A549 (cell line): ENCODE data around the gene CCDC117. TPM values are rescaled to one million over a fixed set of nuclear protein-coding genes. Genes with fewer than 3 reads are reported as not detected.

Source experiments
- ATAC-seq, 2 experiments: fragments of 200-7000 bp in 1 of 2; fragments of >200 bp in 1 of 2; cut with Nextera tagmentation in 1 of 2; cut with Tn5 transposase in 1 of 2; 3 replicates each; pipeline versions ENCODE4 v1.8.0 to v1.9.1; 2018 to 2020; ENCODE audit warnings: mild to moderate bottlenecking in 1 of 2, moderate library complexity in 1 of 2
- CTCF ChIA-PET: fragments of 300-600 bp; sonication (Branson Sonifier 250); formaldehyde crosslinking; extraction: SDS; loops from one replicate; lab custom pipeline; 2021; ENCODE audit warnings: antibody characterized with exemption, inconsistent platforms; lab: Yijun Ruan, JAX
- POLR2A ChIA-PET: fragments of 350-600 bp; formaldehyde crosslinking; extraction: SDS; loops from one replicate; lab custom pipeline; 2021; ENCODE audit warnings: antibody characterized with exemption, inconsistent platforms; lab: Yijun Ruan, JAX
- DNase-seq, 2 experiments: peaks; one replicate each; pipeline versions ENCODE4 v3.0.0 to v3.0.0-alpha.2; 2011 to 2016; ENCODE audit warnings: low read depth in 1 of 2, low spot score in 1 of 2
- FAIRE-seq: peaks from 2 replicates; lab custom pipeline; 2011; peaks lifted over from hg19 to GRCh38; lab: Jason Lieb, UNC
- H3K27ac ChIP-seq, 2 experiments: fragments of >200 bp; sonication (Bioruptor Twin); formaldehyde crosslinking; 3 replicates each; pipeline ENCODE4 v1.5.1; 2016 to 2017
- H3K4me1 ChIP-seq: fragments of >200 bp; sonication (Bioruptor Twin); formaldehyde crosslinking; 3 replicates; pipeline ENCODE4 v1.6.1; 2016
- H3K4me2 ChIP-seq: fragments of >200 bp; sonication (Bioruptor Twin); formaldehyde crosslinking; 3 replicates; pipeline ENCODE4 v1.6.1; 2016
- H3K4me3 ChIP-seq: fragments of >200 bp; sonication (Bioruptor Twin); formaldehyde crosslinking; 3 replicates; pipeline ENCODE4 v1.5.1; 2016
- H3K9me3 ChIP-seq: fragments of >200 bp; sonication (Bioruptor Twin); formaldehyde crosslinking; 3 replicates; pipeline ENCODE4 v1.6.1; 2016
- BHLHE40 ChIP-seq: IDR thresholded peaks from 2 replicates; pipeline ENCODE4 v1.6.1; 2012; ENCODE audit warnings: low read depth, low read length, inconsistent platforms
- CBX8 ChIP-seq: fragments of 200-600 bp; sonication (generic); IDR thresholded peaks from 2 replicates; pipeline ENCODE4 v1.6.1; 2016
- CHD2 ChIP-seq: fragments of 150-350 bp; IDR thresholded peaks from 2 replicates; pipeline ENCODE4 v1.6.1; 2014; ENCODE audit warnings: low read length; ENCODE audit not compliant: partially characterized antibody
- CHD4 ChIP-seq: fragments of 200-600 bp; sonication (generic); IDR thresholded peaks from 2 replicates; pipeline ENCODE4 v1.6.1; 2016; ENCODE audit warnings: antibody characterized with exemption, mild to moderate bottlenecking, borderline replicate concordance
- ELK1 ChIP-seq: fragments of 150-350 bp; IDR thresholded peaks from 2 replicates; pipeline ENCODE4 v1.6.1; 2014; ENCODE audit warnings: low read depth, mild to moderate bottlenecking, low read length
- EP300 ChIP-seq, 2 experiments: fragments of >200 bp; sonication (Bioruptor Twin); formaldehyde crosslinking; IDR thresholded peaks; 2 replicates in 1 of 2; 3 replicates in 1 of 2; pipeline ENCODE4 v1.6.1; 2016 to 2017
- ESRRA ChIP-seq: fragments of 150-350 bp; IDR thresholded peaks from 2 replicates; pipeline ENCODE4 v1.6.1; 2014; ENCODE audit warnings: mild to moderate bottlenecking, low read length, borderline replicate concordance
- FOSL2 ChIP-seq, 2 experiments: fragments of 450-650 bp in 1 of 2; fragments of >200 bp in 1 of 2; sonication (Bioruptor Twin) in 1 of 2; formaldehyde crosslinking; IDR thresholded peaks; 2 replicates each; pipeline versions ENCODE4 v1.5.0 to v1.6.1; 2016 to 2020; ENCODE audit warnings: mild to moderate bottlenecking in 1 of 2, moderate library complexity in 1 of 2
- FOXS1 ChIP-seq: fragments of 250-450 bp; sonication (Bioruptor Pico); IDR thresholded peaks from 2 replicates; pipeline ENCODE4 v1.5.0; 2020; ENCODE audit warnings: mild to moderate bottlenecking, moderate library complexity
- HDAC2 ChIP-seq: fragments of 200-600 bp; sonication (generic); IDR thresholded peaks from 2 replicates; pipeline ENCODE4 v1.6.1; 2016
- HMGXB4 ChIP-seq: fragments of 250-450 bp; sonication (Bioruptor Pico); IDR thresholded peaks from 2 replicates; pipeline ENCODE4 v1.5.0; 2021; ENCODE audit warnings: mild to moderate bottlenecking, moderate library complexity, borderline replicate concordance
- HOXA7 ChIP-seq: fragments of 250-450 bp; sonication (Bioruptor Pico); IDR thresholded peaks from 2 replicates; pipeline ENCODE4 v1.5.0; 2020; ENCODE audit warnings: mild to moderate bottlenecking, moderate library complexity
- JUNB ChIP-seq: fragments of >200 bp; sonication (Bioruptor Twin); formaldehyde crosslinking; IDR thresholded peaks from 2 replicates; pipeline ENCODE4 v1.6.1; 2016
- MAX ChIP-seq: IDR thresholded peaks from 2 replicates; pipeline ENCODE4 v1.6.1; 2012
- NFE2L2 ChIP-seq: fragments of 150-350 bp; conservative IDR thresholded peaks from 2 replicates; pipeline ENCODE4 v1.6.1; 2014; ENCODE audit warnings: low read length
- PBX3 ChIP-seq: IDR thresholded peaks from 2 replicates; pipeline ENCODE4 v1.6.1; 2012
- PHF8 ChIP-seq: fragments of 200-600 bp; sonication (generic); IDR thresholded peaks from 2 replicates; pipeline ENCODE4 v1.6.1; 2016; ENCODE audit warnings: low read depth, mild to moderate bottlenecking, antibody characterized with exemption, moderate library complexity, borderline replicate concordance
- POLR2A ChIP-seq: IDR thresholded peaks from 2 replicates; pipeline ENCODE4 v1.6.1; 2012; ENCODE audit warnings: mild to moderate bottlenecking, low read length
- RAD21 ChIP-seq, 2 experiments: fragments of >200 bp in 1 of 2; sonication (Bioruptor Twin) in 1 of 2; formaldehyde crosslinking in 1 of 2; IDR thresholded peaks in 1 of 2; conservative IDR thresholded peaks in 1 of 2; 2 replicates in 1 of 2; 3 replicates in 1 of 2; pipeline ENCODE4 v1.6.1; 2012 to 2018; ENCODE audit warnings: inconsistent platforms in 1 of 2
- RARB ChIP-seq: fragments of 250-450 bp; sonication (Bioruptor Pico); IDR thresholded peaks from 2 replicates; pipeline ENCODE4 v1.8.0; 2021; ENCODE audit warnings: mild to moderate bottlenecking, moderate library complexity
- RCOR1 ChIP-seq: fragments of 150-350 bp; IDR thresholded peaks from 2 replicates; pipeline ENCODE4 v1.6.1; 2014; ENCODE audit warnings: antibody characterized with exemption, low read length, low read depth
- RNF2 ChIP-seq: fragments of 200-600 bp; sonication (generic); IDR thresholded peaks from 2 replicates; pipeline ENCODE4 v1.6.1; 2016; ENCODE audit warnings: low read depth, mild to moderate bottlenecking, antibody characterized with exemption, moderate library complexity, borderline replicate concordance
- SMC3 ChIP-seq: fragments of >200 bp; sonication (Bioruptor Twin); formaldehyde crosslinking; IDR thresholded peaks from 3 replicates; pipeline ENCODE4 v1.6.1; 2018; ENCODE audit warnings: inconsistent platforms
- SREBF2 ChIP-seq: fragments of 450-650 bp; IDR thresholded peaks from 2 replicates; pipeline ENCODE4 v1.6.1; 2014; ENCODE audit warnings: mild to moderate bottlenecking, moderate library complexity
- TFCP2L1 ChIP-seq: fragments of 250-450 bp; sonication (Bioruptor Pico); IDR thresholded peaks from 2 replicates; pipeline ENCODE4 v1.5.0; 2021; ENCODE audit warnings: mild to moderate bottlenecking
- ZNF302 ChIP-seq: fragments of 250-450 bp; sonication (Bioruptor Pico); IDR thresholded peaks from 2 replicates; pipeline ENCODE4 v1.9.0; 2021; ENCODE audit warnings: inconsistent platforms, mild to moderate bottlenecking, moderate library complexity
- WGBS: methylation state at CpG from one replicate; pipeline ENCODE4 v1.1.6; 2017; ENCODE audit errors: missing lambda C conversion rate; 5-methylcytosine and 5-hydroxymethylcytosine counted together
- polyA plus RNA-seq, 4 experiments: library from polyadenylated mRNA; depleted of rRNA in 3 of 4; stranded (reverse); fragments of >200 nt; fragmentation: RNase III in 1 of 4; extraction: RNeasy Plus Mini Kit Qiagen cat#74134 plus additional on column Dnase treatment in 1 of 4; gene quantifications; 2 replicates in 3 of 4; 3 replicates in 1 of 4; pipeline ENCODE4 v1.2.3, GENCODE V29; 2011 to 2017

CCDC117 gene
- polyA plus RNA-seq, 2 of the 4 experiments (the other 2 are of a cell fraction): 12.2 to 24.1 TPM

GRCh38 chr22:28728621-28729313 is 43.7 kb upstream of the CCDC117 start:
- no peak for FAIRE-seq
- no peaks in the 10 kb centered on the region for H3K9me3 ChIP-seq
- H3K4me2 ChIP-seq: no peak overlapping the region
- TF ChIP-seq TFCP2L1 (no peak), ESRRA (no peak), MAX (no peak), EP300 (IDR thresholded peaks at IDR 0.05) (no peak), HOXA7 (CRISPR knock-in tag) (no peak)
- DNase-seq: no peak
- no peak for ATAC-seq
- peak overlapping the region in 1 of 2 experiments; percentile 33; a peak in 1 of 6 replicates for H3K27ac ChIP-seq
- POLR2A ChIA-PET: no interaction called here
- CTCF ChIA-PET: no interaction called here
- 92% methylated on average over 10 of the region's 10 CpGs for WGBS
- no peak overlapping the region for H3K4me3 ChIP-seq
- no peaks in the 10 kb centered on the region for H3K4me1 ChIP-seq

- CTCF ChIA-PET: no interaction called here
- no peak for ATAC-seq
- Histone ChIP-seq H3K27ac (no peak overlapping the region), H3K9me3 (no peaks in the 10 kb centered on the region), H3K4me1 (no peaks in the 10 kb centered on the region), H3K4me3 (no peak overlapping the region), H3K4me2 (no peak overlapping the region)
- POLR2A ChIA-PET: no interaction called here
- no peak for FAIRE-seq
- TF ChIP-seq RAD21 (conservative IDR thresholded peaks at IDR 0.05 in 1 of 2, IDR thresholded peaks at IDR 0.05 in 1 of 2) (no peak), SMC3 (no peak), RNF2 (no peak), JUNB (no peak), FOXS1 (CRISPR knock-in tag) (no peak), CBX8 (no peak), ELK1 (no peak), CHD4 (no peak), RCOR1 (no peak), MAX (no peak)
- no peak for DNase-seq
- WGBS: 71% methylated on average over 3 of the region's 3 CpGs
Measured at GRCh38 chr22:28730179-28730578, 42.3 kb upstream of the CCDC117 start.

- POLR2A ChIA-PET: interaction anchor here (0.7 kb wide), 1 partner anchor 55 kb away, joined by 3 read pairs; the partner anchor contains the start of gene TTC28
- CTCF ChIA-PET: interaction anchor here (0.6 kb wide), 1 partner anchor 458 kb away, joined by 3 read pairs; no protein-coding TSS in a partner anchor
- whole genome bisulfite sequencing: 87% methylated on average over 6 of the region's 6 CpGs
- Histone ChIP-seq H3K9me3 (no peaks in the 10 kb centered on the region), H3K4me2 (no peak overlapping the region), H3K27ac (no peak overlapping the region), H3K4me3 (no peak overlapping the region), H3K4me1 (no peaks in the 10 kb centered on the region)
- ATAC-seq (no peak), DNase-seq (no peak), FAIRE-seq (no peak)
- TF ChIP-seq SREBF2: no peak
- TF ChIP-seq HDAC2: no peak
- TF ChIP-seq ELK1: no peak
- TF ChIP-seq EP300 (IDR thresholded peaks at IDR 0.05): no peak
- TF ChIP-seq RNF2: no peak
- TF ChIP-seq ESRRA: no peak
- no peak for TF ChIP-seq CBX8
- TF ChIP-seq SMC3: no peak
- TF ChIP-seq ZNF302 (CRISPR knock-in tag): no peak
- no peak for TF ChIP-seq HMGXB4 (CRISPR knock-in tag)
- no peak for TF ChIP-seq PHF8
- no peak for TF ChIP-seq CHD2
- no peak for TF ChIP-seq RCOR1
- no peak for TF ChIP-seq NFE2L2
- no peak for TF ChIP-seq FOSL2 (IDR thresholded peaks at IDR 0.05)
- no peak for TF ChIP-seq FOSL2 (CRISPR knock-in tag; IDR thresholded peaks at IDR 0.05)
- TF ChIP-seq RARB (CRISPR knock-in tag): no peak
- no peak for TF ChIP-seq POLR2A
- no peak for TF ChIP-seq BHLHE40
- TF ChIP-seq HOXA7 (CRISPR knock-in tag): no peak
- TF ChIP-seq PBX3: no peak
Measured at GRCh38 chr22:28734393-28734792, 38.1 kb upstream of the CCDC117 start.
